Measurements from ENCODE around the gene CUL1.

CUL1 gene

GRCh38 chr7:148804343-148805235 is 105.9 kb downstream of the CUL1 start:
- no peak for DNase-seq (ENCODE audit: low read depth)

- DNase-seq (ENCODE audit: low read depth): no peak
Observed at GRCh38 chr7:148806187-148806586, 107.5 kb downstream of the CUL1 start.

DNA sequence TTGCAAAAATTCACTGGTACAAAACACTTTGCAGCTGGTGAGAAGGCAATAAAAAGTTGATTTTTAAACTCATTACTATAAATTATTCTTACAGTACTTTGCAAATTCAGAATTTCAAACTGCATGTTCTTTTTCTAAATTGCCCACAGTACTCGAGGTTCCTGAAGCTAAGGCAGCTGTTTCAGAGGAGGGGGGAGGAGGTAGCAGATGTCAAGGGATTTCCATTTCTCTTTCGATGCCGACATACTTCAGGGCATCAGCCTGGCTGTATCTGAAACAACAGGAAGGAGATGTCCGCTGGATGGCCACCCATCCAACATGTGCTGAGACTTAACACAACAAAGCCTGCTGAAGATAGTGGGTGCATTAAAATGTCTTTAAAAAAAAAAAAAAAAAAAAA is 108.7 kb downstream of the CUL1 start:
- DNase-seq (ENCODE audit: low read depth): no peak

DNA sequence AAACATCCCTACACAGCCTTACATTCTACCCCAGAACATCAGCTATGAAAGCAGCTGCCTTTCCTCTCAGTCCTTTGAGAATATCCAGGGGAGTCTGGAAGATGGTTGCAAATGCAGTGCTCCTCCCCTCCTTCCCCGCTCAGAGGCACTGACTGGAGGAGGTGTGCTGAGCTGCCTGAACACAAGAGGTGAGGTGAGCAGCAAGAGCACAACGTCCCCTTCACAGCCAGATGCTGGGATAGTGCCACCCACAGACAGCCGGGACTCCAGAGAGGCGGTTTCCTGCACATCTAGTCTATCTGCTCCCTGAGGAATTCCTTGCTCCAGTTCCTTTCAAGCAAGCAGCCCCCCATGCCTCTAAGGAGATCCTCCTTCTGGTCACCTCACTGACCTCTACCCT is 111.2 kb downstream of the CUL1 start:
- no peak for DNase-seq (ENCODE audit: low read depth)

- DNase-seq (ENCODE audit: low read depth): no peak
Observed at GRCh38 chr7:148811892-148812291, 113.2 kb downstream of the CUL1 start.

DNA sequence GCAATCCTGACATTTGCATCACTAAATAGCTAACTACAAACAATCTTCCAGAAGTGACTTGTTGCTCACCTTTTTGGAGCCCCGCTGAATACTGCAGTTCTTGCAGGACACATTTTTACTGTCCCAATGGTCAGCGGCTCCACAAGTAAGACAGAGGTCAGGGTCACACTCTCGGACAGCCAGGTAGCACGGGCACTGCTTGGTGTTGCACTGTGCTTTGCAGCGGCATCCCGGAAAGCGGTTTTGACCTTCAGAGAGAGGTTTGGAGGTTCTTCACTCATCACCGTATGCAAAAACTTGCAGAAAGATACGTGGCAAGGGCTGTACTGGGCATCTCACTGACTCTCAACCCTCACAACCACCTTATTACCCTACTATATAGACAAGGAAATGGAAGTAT is 115.2 kb downstream of the CUL1 start:
- no peak for DNase-seq (ENCODE audit: low read depth)

- DNase-seq (ENCODE audit: low read depth): no peak
Observed at GRCh38 chr7:148814922-148815559, 116.3 kb downstream of the CUL1 start.

DNA sequence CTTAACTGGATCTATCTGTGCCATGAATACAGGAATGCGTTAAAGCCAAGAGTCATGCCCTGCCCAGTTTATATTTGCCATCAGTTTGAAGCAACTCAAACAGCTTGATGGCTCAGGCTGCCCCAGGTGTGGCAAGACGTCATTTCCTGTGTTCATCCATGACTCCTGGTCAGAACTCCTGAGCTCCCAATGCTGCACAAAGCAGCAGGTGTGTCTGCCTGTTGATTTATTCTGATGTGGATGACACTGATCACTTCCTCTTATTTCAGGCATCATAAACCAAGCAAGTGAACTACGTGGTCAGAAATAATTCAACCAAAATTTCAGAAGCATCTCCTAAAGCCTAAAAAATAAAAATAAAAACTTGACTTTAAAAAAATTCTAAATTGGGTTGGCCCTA is 116.9 kb downstream of the CUL1 start:
- no peak for DNase-seq (ENCODE audit: low read depth)

DNA sequence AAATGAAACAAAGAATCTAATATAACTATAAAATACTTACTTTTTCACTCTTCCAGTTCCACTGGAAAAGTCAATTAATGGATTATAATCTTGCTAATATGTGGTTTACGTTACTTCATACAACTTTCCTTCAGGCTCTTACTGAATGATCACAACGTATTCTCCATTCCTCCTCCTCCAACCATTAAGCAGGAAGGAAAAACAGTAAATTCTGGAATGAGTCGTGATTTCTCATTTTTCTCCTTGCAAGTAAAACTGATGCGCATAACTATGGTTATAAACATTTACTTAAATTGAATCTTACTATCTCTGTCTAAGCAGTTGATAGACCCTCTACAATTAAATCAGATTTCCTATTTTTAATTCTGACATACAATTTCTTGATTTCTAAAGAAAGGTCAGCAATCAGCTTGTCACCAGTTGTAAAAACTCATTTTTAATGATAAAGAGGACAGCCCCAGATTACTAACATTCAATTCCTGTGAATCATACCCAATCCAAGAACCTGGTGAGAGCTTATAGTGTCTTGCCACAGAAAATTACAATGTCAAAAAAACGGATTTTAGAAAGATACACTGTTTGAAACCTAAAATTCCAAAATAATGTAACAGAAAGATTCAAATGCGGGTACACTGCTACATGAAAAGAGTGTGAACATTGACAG is 121.1 kb downstream of the CUL1 start:
- no peak for DNase-seq (ENCODE audit: low read depth)

DNA sequence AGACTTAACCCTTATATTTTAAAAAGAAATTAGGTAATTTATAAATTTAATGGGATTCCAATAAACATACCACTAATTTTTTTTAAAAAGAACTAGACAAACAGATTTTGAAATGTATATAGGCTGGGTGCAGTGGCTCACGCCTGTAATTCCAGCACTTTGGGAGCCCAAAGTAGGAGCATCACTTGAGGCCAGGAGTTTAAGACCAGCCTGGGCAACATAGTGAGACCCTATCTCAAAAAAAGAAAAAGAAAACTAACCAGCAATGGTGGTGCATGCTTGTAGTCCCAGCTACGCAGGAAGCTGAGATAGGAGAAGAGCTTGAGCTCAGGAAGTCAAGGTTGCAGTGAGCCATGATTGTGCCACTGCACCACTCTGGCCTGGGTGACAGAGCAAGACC is 122.7 kb downstream of the CUL1 start:
- DNase-seq (ENCODE audit: low read depth): no peak

- no peak for DNase-seq (ENCODE audit: low read depth)
Observed at GRCh38 chr7:148824864-148825263, 126.2 kb downstream of the CUL1 start.

DNA sequence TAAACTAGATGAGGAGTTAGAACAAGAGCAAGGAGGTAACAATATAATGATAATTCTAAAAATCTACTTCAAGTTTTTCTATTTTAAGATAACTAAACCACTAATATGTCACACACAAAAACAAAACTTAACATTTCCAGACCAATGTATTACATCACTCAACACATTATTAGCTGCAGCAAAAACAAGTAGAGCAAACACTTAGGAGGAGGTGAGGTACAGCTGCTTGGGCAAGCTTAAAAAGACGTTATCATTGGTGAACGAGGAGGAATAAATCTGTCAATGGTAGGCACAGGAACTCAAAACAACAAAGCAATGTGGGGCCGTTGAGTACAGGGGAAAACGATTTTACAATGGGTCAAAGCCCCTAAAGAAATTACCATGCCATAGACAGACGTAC is 126.6 kb downstream of the CUL1 start:
- DNase-seq (ENCODE audit: low read depth): no peak

DNA sequence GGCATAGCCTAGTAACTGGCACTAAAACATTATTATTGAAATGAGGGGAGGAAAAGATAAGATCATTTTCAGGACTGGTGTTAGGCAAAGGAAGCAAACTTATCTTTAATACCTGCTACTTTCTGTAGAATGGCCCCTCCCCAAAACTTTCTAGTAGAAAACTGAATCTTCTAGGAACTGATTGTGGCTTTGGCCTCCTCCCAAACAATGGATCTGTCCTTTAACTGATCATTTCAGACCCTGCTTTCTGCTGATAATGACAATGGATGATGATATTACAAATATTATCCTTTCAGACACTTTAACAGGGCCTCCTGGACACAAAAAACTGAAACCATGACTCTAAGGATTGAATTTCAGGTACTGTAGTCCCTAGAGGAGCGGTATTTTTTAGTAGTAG is 130.3 kb downstream of the CUL1 start:
- DNase-seq (ENCODE audit: low read depth): no peak

DNA sequence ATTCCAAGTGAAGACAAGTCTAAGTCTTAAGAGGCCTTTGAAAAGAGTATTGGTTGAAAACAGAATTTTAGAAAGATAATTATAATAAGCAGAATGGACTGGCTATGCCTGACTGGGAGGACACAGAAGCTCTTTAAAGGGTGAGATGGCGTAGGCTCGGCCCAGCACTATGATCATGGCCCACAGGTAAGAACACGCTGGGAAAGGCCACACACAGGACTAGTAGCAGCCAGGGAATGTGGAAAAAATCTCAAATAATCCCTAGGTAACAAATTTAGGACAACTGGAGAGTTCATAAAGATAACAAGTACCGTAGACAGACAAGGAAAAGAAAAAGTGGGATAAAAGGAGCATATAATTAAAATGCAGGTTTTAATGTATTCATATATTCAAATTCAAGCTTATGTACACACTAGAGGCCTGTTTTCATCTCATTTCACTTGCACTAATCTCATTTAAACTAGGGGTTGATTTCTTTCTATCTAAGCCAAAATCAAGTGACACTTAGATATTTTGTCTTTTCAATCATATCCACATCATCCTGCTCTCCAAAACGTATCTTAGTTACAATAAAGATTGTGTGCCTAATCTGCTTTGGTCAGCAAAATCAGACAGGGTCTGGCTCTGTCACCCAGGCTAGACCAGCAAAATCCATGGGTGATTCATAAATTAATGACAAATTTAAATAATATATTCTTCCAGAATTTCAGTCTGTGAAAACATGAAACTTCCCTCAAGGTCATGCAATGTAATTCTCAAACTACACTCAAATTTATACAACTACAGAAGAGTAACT is 132.4 kb downstream of the CUL1 start:
- DNase-seq (ENCODE audit: low read depth): no peak

DNA sequence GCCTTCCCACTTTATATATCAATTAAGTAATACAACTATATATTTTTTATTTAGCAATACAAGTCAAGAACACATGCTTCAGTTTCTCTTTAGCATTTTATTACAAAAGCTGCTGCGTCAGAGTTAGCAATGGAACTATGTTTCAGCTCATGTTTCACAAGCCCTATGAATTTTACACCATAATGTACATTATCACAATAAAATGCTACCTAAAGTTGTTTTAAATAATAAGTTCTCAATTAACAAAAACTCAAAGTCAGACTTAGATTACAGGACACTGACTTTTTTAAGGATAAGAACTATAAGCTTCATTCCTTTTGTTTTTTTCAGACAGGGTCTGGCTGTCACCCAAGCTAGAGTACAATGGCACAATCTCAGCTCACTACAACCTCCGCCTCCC is 133.1 kb downstream of the CUL1 start:
- DNase-seq (ENCODE audit: low read depth): no peak

GRCh38 chr7:148834605-148835004 is 135.9 kb downstream of the CUL1 start:
- no peak for DNase-seq (ENCODE audit: low read depth)

DNA sequence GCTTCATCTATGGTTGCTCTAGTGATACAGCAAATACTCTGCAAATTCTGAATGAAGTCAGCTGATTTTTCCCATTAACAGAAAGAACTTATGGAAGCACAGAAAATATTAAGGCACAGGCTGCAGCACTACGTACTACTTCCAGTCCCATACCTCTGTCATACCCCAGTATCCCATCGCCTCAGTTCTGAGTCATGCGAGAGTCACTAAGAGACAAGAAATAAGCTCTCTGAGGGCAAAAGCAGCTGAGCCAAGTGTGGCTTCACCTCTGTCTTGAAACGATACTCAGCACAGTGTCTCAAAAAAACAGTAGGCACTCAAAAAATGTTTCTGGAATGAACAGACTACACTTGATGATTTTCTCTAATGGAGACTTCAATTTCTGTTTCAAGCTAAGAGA is 137.2 kb downstream of the CUL1 start:
- DNase-seq (ENCODE audit: low read depth): no peak

GRCh38 chr7:148838905-148839304 is 140.2 kb downstream of the CUL1 start:
- DNase-seq (ENCODE audit: low read depth): no peak

DNA sequence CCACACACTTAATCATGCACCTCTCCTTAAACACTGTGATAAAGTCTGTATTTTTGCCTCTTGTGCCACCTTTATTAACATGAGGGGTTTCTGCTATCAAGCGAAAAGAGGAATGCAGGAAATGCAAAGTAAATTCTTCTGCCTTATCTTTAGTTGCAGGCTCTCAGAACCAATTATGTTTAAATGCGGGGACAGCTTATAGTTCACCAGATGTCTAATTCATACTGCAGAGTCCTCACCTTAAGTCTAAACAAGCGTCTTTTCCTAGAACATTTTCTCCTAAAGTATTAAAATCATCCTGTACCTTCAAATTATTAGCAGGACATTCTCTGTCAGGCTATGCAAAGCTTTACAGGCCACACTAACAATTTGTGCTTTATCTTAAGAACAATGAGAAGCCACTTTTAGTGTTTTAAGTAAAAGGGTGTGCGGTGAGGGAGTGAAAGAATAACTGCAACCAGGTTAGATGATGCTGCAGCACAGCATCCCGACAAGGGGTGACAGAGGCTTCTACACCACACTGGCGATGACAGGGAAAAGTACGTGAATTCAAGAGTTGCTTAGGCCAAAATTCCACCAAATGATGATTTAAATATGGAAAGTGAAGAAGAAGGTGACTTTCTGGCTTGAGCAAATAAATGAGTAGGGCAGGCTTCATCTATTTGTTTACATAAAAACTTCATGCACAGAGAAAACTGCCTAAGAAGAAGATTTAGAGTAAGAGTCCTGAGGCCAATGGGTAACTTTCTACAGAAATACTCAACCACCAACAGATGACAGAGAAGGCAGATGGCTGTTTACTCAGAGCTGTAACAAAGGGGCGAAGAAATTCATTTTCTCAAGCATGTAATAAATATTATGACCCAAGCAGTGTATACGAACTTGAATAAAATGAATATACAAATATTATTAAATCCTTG is 149.4 kb downstream of the CUL1 start:
- no peak for DNase-seq (ENCODE audit: low read depth)

DNA sequence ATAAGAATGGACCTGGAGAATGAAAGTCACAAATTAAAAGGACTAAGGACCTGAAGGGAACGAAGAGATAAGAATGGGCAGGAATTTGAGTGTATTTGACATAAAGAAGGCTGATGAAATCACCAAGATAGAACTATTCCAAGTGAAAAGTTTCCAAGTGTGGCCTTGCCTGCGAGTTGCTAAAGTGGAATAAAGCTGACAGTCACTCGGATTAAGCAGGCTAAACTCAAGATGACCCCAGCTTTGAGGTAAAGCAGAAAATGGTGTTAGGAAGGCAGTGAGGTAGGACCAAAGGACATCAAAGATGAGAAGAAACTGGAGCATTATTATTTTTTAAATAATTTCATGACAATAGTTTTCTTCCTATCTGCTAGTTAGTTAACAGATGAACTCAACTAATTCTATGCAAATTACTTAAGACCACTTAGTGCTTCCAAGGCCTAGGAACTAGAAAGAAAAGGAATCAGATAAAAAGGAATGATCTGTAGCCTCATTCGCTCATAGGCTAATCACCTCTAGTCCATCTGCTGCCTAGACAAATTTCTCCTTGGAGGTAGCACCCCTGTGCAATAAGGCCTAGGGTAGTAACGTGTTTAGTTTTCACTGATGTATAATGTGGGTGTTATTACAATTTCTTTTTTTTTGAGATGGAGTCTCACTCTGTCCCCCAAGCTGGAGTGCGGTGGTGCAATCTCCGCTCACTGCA is 150.8 kb downstream of the CUL1 start:
- no peak for DNase-seq (ENCODE audit: low read depth)

DNA sequence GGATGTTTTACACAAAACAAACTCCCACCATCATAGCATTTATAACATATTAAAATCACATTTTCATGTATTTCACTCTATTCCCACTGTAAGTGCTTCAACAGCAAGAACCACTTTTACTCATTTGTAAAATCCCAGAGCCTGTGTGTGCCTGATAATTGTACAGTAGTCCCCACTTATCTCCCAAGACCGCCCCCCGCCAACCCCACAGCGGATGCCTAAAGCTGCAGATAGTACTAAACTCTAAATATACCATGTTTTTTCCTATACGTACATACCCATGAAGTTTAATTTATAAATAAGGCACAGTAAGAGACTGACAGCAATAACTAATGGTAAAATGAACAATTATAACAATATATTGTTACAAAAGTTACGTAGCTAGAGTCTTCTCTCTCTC is 151.9 kb downstream of the CUL1 start:
- no peak for DNase-seq (ENCODE audit: low read depth)

Data from CMK (cell line).